ENCODE results near the gene VIPR1.
"Not testable (repeated sequence)": the region's sequence is repeated elsewhere in the genome, so short reads cannot be mapped to it uniquely, and the experiment has no call there.

Gene VIPR1

GRCh38 chr3:42562047-42562907 lies 59.8 kb downstream of the VIPR1 start:
- DNase-seq (ENCODE audit: extremely low read depth in 1 of 2, low read depth in 1 of 2) = no peak

DNA sequence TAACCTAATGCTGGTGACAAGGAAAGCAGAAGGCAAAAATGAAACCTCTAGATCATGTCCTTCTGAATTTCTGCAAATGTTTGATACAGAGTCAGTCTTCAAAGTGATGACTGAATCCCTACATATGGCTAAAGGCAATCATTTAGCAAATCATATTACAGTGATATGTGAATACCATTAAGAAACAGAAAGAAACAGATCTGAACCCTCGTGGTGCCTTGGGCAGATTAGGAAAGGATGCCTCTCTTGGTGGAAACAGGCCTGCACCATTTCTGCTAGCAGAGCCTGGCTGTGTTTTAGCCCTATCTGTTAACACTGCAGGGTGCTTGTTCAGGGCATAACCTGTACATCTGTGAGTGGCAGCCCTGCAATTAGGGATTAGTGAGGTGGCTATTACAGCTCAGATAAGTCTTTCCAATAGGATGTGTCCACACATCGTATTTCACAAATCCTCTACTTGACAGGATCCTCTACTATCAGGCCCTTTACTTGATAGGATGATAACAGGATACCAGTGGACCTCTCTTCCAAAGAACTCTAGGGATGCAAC lies 67.2 kb downstream of the VIPR1 start:
- no peak for DNase-seq (ENCODE audit: extremely low read depth in 1 of 2, low read depth in 1 of 2)

- DNase-seq (ENCODE audit: extremely low read depth in 1 of 2, low read depth in 1 of 2) = no peak
Measured at GRCh38 chr3:42572278-42572677, 69.8 kb downstream of the VIPR1 start.

GRCh38 chr3:42575137-42575741 lies 72.8 kb downstream of the VIPR1 start:
- no peak for DNase-seq (ENCODE audit: extremely low read depth in 1 of 2, low read depth in 1 of 2)

DNA sequence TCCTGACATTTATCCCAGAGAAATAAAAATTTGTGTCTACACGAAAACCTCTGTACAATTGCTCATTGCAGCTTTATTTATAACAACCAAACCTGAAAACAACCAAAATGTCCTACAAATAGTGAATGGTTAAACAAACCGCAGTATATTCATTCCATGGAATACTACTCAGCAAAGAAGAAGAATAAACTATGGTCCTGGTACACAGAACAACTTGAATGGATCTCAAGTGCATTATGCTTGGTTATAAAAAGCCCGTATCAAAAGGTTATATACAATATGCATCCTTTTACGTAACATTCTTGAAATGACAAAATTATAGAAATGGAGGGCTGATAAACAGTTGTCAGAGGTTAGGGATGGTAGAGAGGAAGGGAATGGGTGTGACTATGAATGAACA lies 75.6 kb downstream of the VIPR1 start:
- no peak for DNase-seq (ENCODE audit: extremely low read depth in 1 of 2, low read depth in 1 of 2)

DNA sequence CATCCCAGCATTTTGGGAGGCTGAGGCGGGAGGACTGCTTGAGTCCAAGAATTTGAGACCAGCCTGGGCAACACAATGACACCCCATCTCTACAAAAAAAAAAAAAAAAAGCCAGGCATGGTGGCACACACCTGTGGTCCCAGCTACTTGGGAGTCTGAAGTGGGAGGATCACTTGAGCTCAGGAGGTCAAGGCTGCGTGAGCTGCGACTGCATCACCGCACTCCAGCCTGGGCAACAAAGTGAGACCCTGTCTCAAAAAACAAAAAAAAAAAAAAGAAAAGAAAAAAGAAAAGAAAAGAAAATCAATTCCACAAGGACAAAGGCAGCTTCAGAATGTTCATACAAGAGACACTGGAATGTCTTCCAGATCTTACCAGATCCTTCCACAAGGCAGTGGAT lies 76.9 kb downstream of the VIPR1 start:
- not testable (repeated sequence) for DNase-seq (ENCODE audit: extremely low read depth in 1 of 2, low read depth in 1 of 2)

GRCh38 chr3:42581400-42581708 lies 78.9 kb downstream of the VIPR1 start:
- DNase-seq (ENCODE audit: extremely low read depth in 1 of 2, low read depth in 1 of 2) = no peak

- DNase-seq (ENCODE audit: extremely low read depth in 1 of 2, low read depth in 1 of 2) = peak; percentile 89 to 95
Measured at GRCh38 chr3:42581709-42582473, 79.4 kb downstream of the VIPR1 start, which contains the start of gene SEC22C. SEC22C (minus strand) TSS chr3:42581967; CDS start chr3:42569046, 12,921 bp downstream.

GRCh38 chr3:42582474-42583070 lies 80.1 kb downstream of the VIPR1 start:
- no peak for DNase-seq (ENCODE audit: extremely low read depth in 1 of 2, low read depth in 1 of 2)

All from activated CD8-positive, alpha-beta memory T cell treated with anti-CD3 and anti-CD28 coated beads for 1 hour (primary cell).